ENCODE data around the gene DHDDS.
"Not testable (repeated sequence)": the region's sequence is repeated elsewhere in the genome, so short reads cannot be mapped to it uniquely, and the experiment has no call there.

DHDDS gene

GRCh38 chr1:26431979-26432695, at the start of gene DHDDS:
TSS of gene DHDDS (plus strand) at chr1:26432321. CDS start at chr1:26432946, 625 bp downstream.
- peak; percentile 97 for DNase-seq (ENCODE audit: low spot score)

- no peak for DNase-seq (ENCODE audit: low spot score)
Observed at GRCh38 chr1:26384076-26384475, 48.0 kb upstream of the DHDDS start.

- not testable (repeated sequence) for DNase-seq (ENCODE audit: low spot score)
Observed at GRCh38 chr1:26385063-26385462, 47.1 kb upstream of the DHDDS start.

- DNase-seq (ENCODE audit: low spot score), result no peak
Observed at GRCh38 chr1:26387447-26387846, 44.7 kb upstream of the DHDDS start.

GRCh38 chr1:26388791-26389445, 43.2 kb upstream of the DHDDS start:
- no peak for DNase-seq (ENCODE audit: low spot score)

- no peak for DNase-seq (ENCODE audit: low spot score)
Observed at GRCh38 chr1:26389604-26390247, 42.4 kb upstream of the DHDDS start.

GRCh38 chr1:26391450-26391849, 40.7 kb upstream of the DHDDS start:
- DNase-seq (ENCODE audit: low spot score), result peak; percentile 75

- DNase-seq (ENCODE audit: low spot score), result no peak
Observed at GRCh38 chr1:26395754-26396153, 36.4 kb upstream of the DHDDS start.

- DNase-seq (ENCODE audit: low spot score), result no peak
Observed at GRCh38 chr1:26399034-26399433, 33.1 kb upstream of the DHDDS start.

GRCh38 chr1:26401891-26402290, 30.2 kb upstream of the DHDDS start:
- no peak for DNase-seq (ENCODE audit: low spot score)

- DNase-seq (ENCODE audit: low spot score), result no peak
Observed at GRCh38 chr1:26403656-26404055, 28.5 kb upstream of the DHDDS start.

- no peak for DNase-seq (ENCODE audit: low spot score)
Observed at GRCh38 chr1:26404641-26405040, 27.5 kb upstream of the DHDDS start.

GRCh38 chr1:26405281-26405915, 26.7 kb upstream of the DHDDS start:
- no peak for DNase-seq (ENCODE audit: low spot score)

- DNase-seq (ENCODE audit: low spot score), result peak; percentile 60
Observed at GRCh38 chr1:26408604-26409003, 23.5 kb upstream of the DHDDS start.

- peak; percentile 33 for DNase-seq (ENCODE audit: low spot score)
Observed at GRCh38 chr1:26409191-26409807, 22.8 kb upstream of the DHDDS start.

- DNase-seq (ENCODE audit: low spot score), result no peak
Observed at GRCh38 chr1:26410706-26411623, 21.2 kb upstream of the DHDDS start, which contains the start of gene LIN28A. TSS of gene LIN28A (plus strand) at chr1:26410817. CDS start at chr1:26410892, 75 bp downstream.

GRCh38 chr1:26411624-26412074, 20.5 kb upstream of the DHDDS start:
- DNase-seq (ENCODE audit: low spot score), result no peak

GRCh38 chr1:26412180-26412840, 19.8 kb upstream of the DHDDS start:
- DNase-seq (ENCODE audit: low spot score), result no peak

GRCh38 chr1:26413031-26413430, 19.1 kb upstream of the DHDDS start:
- DNase-seq (ENCODE audit: low spot score), result no peak

- peak; percentile 41 for DNase-seq (ENCODE audit: low spot score)
Observed at GRCh38 chr1:26417111-26417759, 14.9 kb upstream of the DHDDS start.
